HEK293T (cell line): ENCODE results near the gene PHYKPL.

Experiments used
- FOXM1 ChIP-seq: fragments of 450-650 bp; IDR thresholded peaks from 2 replicates; pipeline ENCODE4 v1.6.1; 2017; ENCODE audit warnings: mild to moderate bottlenecking, borderline replicate concordance
- PKNOX1 ChIP-seq: fragments of 450-650 bp; IDR thresholded peaks from 2 replicates; pipeline ENCODE4 v1.6.1; 2016

- TF ChIP-seq FOXM1 (no peak), PKNOX1 (no peak)
Observed at GRCh38 chr5:178246624-178247279, 14.2 kb upstream of the PHYKPL start.
